BLaER1 treated with 17β-estradiol and CSF1 and Interleukin-3, amounts not matched to agents 10 nM and 100 nM (cell line): ENCODE data around the gene ADGRV1.

Source experiments
- H3K27ac ChIP-seq, 11 experiments: shearing (Covaris generic); formaldehyde crosslinking; 2 replicates each; pipeline ENCODE4 v1.8.1; 2022
- H3K27me3 ChIP-seq, 11 experiments: shearing (Covaris generic); formaldehyde crosslinking; 2 replicates each; pipeline ENCODE4 v1.8.1; 2022
- H3K36me3 ChIP-seq, 11 experiments: shearing (Covaris generic); formaldehyde crosslinking; 2 replicates each; pipeline ENCODE4 v1.8.1; 2022
- H3K4me1 ChIP-seq, 10 experiments: shearing (Covaris generic); formaldehyde crosslinking; 2 replicates each; pipeline ENCODE4 v1.8.1; 2022
- H3K4me2 ChIP-seq, 11 experiments: shearing (Covaris generic); formaldehyde crosslinking; 2 replicates each; pipeline ENCODE4 v1.8.1; 2022
- H3K4me3 ChIP-seq, 10 experiments: shearing (Covaris generic); formaldehyde crosslinking; 2 replicates each; pipeline ENCODE4 v1.8.1; 2022
- H3K9ac ChIP-seq, 11 experiments: shearing (Covaris generic); formaldehyde crosslinking; 2 replicates each; pipeline ENCODE4 v1.8.1; 2022
- H3K9me3 ChIP-seq, 11 experiments: shearing (Covaris generic); formaldehyde crosslinking; replicated peaks in 1 of 11; 2 replicates each; pipeline ENCODE4 v1.8.1; 2022
- H4K20me1 ChIP-seq, 11 experiments: shearing (Covaris generic); formaldehyde crosslinking; 2 replicates each; pipeline ENCODE4 v1.8.1; 2022
- Cebpa-rat ChIP-seq, 11 experiments: shearing (Covaris generic); IDR thresholded peaks; 2 replicates each; pipeline ENCODE4 v1.8.1; 2022

The ADGRV1 gene

DNA sequence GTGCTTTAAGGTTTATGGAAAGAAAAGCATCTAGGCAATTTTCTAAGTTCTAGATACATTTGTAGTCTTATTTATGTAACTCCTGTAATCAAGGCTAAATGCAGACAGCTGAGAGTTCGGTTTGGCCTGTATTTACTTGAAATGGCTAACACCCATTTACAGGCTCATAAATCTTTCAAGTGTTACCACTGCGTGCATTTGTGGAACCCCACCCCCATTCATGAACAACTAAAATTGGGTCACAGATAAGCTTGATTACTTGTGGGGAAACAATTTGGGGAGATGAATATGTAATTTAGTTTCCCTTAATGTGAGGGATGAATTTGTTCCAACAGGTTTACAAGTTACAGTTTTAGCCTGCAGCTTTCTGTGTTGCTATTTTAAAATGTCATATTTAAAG, 463.9 kb downstream of the ADGRV1 start:
- no peak overlapping the region for H3K27ac ChIP-seq

DNA sequence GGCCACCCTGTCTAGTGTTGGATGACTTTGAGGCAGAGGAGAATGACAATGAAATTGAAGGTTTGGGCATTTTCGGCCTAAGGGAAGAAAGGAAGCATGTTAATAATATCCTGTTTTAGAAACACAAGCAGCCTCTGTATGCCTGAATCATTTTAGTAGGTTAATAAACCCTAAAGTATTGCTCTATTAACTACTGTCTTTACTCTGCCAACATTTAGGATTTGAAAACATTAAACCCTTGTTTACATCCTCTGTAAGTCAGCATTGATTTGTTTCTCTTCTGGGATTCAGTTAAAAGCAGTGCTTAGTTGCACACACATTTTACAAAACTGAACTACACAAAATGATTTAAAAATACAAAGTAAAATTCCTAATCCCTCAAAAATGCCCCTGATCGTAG, 465.6 kb downstream of the ADGRV1 start:
- no peaks in the 10 kb centered on the region for H3K36me3 ChIP-seq
- TF ChIP-seq Cebpa-rat (IDR thresholded peaks at IDR 0.05) = no peak
- H4K20me1 ChIP-seq = no peaks in the 10 kb centered on the region

More for the DNA sequence above, 463.9 kb downstream of the ADGRV1 start:
- H3K27me3 ChIP-seq = no peaks in the 10 kb centered on the region
- H3K36me3 ChIP-seq = no peaks in the 10 kb centered on the region
- no peak for TF ChIP-seq Cebpa-rat (IDR thresholded peaks at IDR 0.05)
- no peaks in the 10 kb centered on the region for H4K20me1 ChIP-seq
- no peak overlapping the region for H3K9ac ChIP-seq
- no peaks in the 10 kb centered on the region for H3K4me1 ChIP-seq
- H3K4me3 ChIP-seq = no peak overlapping the region
- no peak overlapping the region for H3K4me2 ChIP-seq
- H3K9me3 ChIP-seq = no peaks in the 10 kb centered on the region

DNA sequence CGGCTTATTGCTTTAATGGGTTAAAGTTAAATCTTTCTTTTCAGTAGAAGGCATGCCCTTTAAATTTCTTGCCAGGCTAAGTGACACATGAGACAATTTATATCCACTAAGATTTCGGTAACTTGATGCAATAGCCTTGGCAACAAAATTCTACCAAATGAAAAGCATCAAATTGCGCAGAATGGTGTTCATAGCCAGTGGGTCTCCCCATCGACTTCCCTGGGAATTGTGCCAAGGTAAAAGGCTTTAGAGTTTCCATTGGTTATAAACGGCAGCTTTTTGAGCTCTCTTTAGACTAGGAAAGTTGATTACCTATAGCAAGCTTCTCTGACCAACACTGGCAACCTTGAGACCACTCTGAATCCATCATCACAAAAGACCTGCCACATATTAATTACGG, 466.1 kb downstream of the ADGRV1 start:
- TF ChIP-seq Cebpa-rat (IDR thresholded peaks at IDR 0.05) = no peak
- Histone ChIP-seq H3K27me3 (no peaks in the 10 kb centered on the region), H3K4me1 (no peaks in the 10 kb centered on the region), H3K27ac (no peak overlapping the region), H3K9ac (no peak overlapping the region), H3K9me3 (no peaks in the 10 kb centered on the region), H3K4me2 (no peak overlapping the region), H3K4me3 (no peak overlapping the region), H3K36me3 (no peaks in the 10 kb centered on the region), H4K20me1 (no peaks in the 10 kb centered on the region)

More for the DNA sequence above, 465.6 kb downstream of the ADGRV1 start:
- Histone ChIP-seq H3K9ac (no peak overlapping the region), H3K27ac (no peak overlapping the region), H3K4me2 (no peak overlapping the region), H3K27me3 (no peaks in the 10 kb centered on the region), H3K4me1 (no peaks in the 10 kb centered on the region), H3K4me3 (no peak overlapping the region), H3K9me3 (no peaks in the 10 kb centered on the region)

DNA sequence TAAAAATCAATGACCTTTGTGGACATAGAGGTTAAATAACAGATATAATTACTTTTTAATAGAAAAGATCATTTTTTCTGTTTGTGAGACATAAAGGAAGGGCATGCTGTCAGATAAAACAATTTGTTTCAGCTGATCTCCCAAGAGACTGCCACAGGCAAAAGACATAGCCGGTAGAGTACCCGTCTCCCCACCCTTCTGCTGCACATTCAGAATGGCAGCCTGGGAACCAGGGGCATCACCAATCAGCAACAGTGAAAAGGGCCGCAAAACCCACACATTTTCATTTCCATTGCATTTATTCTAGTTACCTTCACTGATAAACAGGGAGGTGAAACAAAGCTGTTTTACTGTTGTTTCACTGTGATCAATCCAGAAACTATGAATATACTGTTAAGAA, 466.9 kb downstream of the ADGRV1 start:
- no peak overlapping the region for H3K27ac ChIP-seq
- H3K9ac ChIP-seq = no peak overlapping the region
- no peaks in the 10 kb centered on the region for H3K9me3 ChIP-seq
- no peaks in the 10 kb centered on the region for H3K4me1 ChIP-seq
- H3K27me3 ChIP-seq = no peaks in the 10 kb centered on the region
- H4K20me1 ChIP-seq = no peaks in the 10 kb centered on the region
- no peak overlapping the region for H3K4me2 ChIP-seq
- H3K36me3 ChIP-seq = no peaks in the 10 kb centered on the region
- no peak overlapping the region for H3K4me3 ChIP-seq
- no peak for TF ChIP-seq Cebpa-rat (IDR thresholded peaks at IDR 0.05)

DNA sequence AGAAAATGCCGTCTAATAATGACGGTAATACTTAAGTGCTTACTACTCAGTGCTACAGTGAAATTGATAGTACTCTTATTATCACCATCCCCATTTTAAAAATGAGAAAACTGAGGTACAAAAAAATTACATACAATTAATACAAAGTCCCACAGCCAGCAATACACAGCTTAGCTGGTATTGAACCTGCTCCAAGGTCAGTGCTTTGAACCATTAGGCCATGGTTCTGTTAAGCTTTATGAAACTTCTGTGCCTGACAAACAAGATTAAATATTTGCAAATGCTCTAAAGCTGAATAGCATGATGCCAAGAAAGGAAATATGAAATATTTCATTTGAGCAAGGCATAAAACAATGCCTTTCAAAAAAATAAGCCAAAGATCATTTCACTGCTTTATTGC, 467.4 kb downstream of the ADGRV1 start:
- H3K4me1 ChIP-seq = 0 out of 20 replicates have a peak, but pooled peaks cover 0 to 3% (median 0%) of the 10 kb centered on the region in 10 experiments
- H3K36me3 ChIP-seq = no peaks in the 10 kb centered on the region
- no peaks in the 10 kb centered on the region for H3K27me3 ChIP-seq
- no peaks in the 10 kb centered on the region for H3K9me3 ChIP-seq
- no peak overlapping the region for H3K27ac ChIP-seq
- no peak overlapping the region for H3K4me2 ChIP-seq
- no peaks in the 10 kb centered on the region for H4K20me1 ChIP-seq
- no peak overlapping the region for H3K9ac ChIP-seq
- TF ChIP-seq Cebpa-rat (IDR thresholded peaks at IDR 0.05) = no peak
- no peak overlapping the region for H3K4me3 ChIP-seq

DNA sequence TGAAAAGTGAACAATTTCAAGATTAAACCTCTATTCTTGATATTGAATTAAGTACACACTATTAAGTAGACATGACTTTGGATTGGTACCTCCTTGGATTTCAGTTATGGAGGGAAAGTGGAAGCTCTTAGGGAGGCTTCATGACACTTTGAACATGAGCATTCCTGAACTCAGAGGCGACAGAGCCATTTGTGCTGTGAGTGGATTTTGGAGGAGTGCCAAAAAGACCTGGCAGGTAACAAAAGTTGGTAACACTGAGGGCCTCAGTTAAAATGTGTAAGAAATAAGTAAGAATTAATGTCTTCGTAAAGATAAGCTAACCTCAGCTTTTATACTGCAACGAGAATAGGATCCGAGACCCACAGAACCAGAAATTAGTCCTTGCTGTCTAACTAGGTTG, 467.9 kb downstream of the ADGRV1 start:
- Histone ChIP-seq H3K4me2 (no peak overlapping the region), H3K27me3 (no peaks in the 10 kb centered on the region), H3K9me3 (no peaks in the 10 kb centered on the region), H3K36me3 (no peaks in the 10 kb centered on the region), H4K20me1 (no peaks in the 10 kb centered on the region), H3K4me1 (0 out of 20 replicates have a peak, but pooled peaks cover 0 to 6% (median 0%) of the 10 kb centered on the region in 10 experiments), H3K9ac (no peak overlapping the region), H3K27ac (no peak overlapping the region), H3K4me3 (no peak overlapping the region)
- no peak for TF ChIP-seq Cebpa-rat (IDR thresholded peaks at IDR 0.05)

DNA sequence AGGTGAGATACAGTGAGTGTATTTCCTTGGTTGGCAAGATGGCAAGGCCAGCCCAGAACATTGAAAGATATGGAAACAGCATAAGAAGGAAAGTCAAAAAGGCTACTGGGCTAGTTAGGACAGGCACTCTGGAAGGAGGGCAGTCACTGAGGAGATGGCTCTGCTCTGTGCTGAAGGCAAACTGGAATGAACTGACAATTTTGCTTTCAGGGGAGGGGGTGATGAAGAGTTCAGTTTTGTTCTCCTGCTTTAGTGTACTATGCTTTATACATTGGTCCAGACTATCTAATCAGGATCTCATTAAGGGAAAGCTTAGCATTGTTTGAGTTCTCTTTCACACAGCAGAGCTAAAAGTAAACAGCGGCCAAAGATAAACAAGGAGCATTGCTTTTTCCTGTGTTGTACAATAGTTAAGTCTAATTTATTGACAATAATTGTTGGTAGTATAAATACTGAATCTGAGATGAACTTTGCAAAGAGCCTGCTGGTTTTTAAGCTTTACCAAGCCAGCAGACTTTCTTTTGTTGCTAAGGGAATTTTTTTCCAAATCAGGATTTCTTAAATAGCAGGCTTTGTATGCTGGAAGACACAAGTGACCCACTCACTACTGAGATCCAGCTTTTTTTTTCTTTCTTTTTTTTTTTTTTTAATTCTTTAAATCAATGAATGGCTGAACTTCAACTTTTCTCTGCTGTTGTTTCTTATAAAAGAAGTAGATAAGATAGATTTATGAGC, 469.0 kb downstream of the ADGRV1 start:
- H3K27me3 ChIP-seq = no peaks in the 10 kb centered on the region
- TF ChIP-seq Cebpa-rat (IDR thresholded peaks at IDR 0.05) = no peak
- H3K4me3 ChIP-seq = no peak overlapping the region
- no peak overlapping the region for H3K9ac ChIP-seq
- H3K27ac ChIP-seq = no peak overlapping the region
- H3K4me1 ChIP-seq = 0 out of 20 replicates have a peak, but pooled peaks cover 0 to 6% (median 0%) of the 10 kb centered on the region in 10 experiments
- H3K36me3 ChIP-seq = no peaks in the 10 kb centered on the region
- H3K4me2 ChIP-seq = no peak overlapping the region
- no peaks in the 10 kb centered on the region for H3K9me3 ChIP-seq
- no peaks in the 10 kb centered on the region for H4K20me1 ChIP-seq

DNA sequence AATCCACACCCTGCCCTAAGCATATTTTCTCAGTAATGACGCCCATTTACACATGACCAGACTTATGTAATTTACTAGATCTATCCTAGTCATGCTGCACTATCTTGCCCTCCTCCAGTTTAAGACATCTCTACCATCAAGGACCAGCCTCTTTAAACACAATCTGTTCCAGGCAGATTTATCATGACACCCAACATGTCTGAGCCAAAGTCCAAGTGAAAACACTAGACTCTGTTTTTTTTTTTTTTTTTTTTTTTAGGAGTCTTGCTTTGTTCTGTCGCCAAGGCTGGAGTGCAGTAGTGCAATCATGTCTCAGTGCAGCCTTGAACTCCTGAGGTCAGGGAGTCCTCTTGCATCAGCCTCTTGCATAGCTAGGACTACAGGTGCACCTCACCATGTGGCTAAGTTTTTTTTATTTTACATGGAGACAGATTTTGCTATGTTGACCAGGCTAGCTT, 469.9 kb downstream of the ADGRV1 start:
- no peak overlapping the region for H3K4me3 ChIP-seq

DNA sequence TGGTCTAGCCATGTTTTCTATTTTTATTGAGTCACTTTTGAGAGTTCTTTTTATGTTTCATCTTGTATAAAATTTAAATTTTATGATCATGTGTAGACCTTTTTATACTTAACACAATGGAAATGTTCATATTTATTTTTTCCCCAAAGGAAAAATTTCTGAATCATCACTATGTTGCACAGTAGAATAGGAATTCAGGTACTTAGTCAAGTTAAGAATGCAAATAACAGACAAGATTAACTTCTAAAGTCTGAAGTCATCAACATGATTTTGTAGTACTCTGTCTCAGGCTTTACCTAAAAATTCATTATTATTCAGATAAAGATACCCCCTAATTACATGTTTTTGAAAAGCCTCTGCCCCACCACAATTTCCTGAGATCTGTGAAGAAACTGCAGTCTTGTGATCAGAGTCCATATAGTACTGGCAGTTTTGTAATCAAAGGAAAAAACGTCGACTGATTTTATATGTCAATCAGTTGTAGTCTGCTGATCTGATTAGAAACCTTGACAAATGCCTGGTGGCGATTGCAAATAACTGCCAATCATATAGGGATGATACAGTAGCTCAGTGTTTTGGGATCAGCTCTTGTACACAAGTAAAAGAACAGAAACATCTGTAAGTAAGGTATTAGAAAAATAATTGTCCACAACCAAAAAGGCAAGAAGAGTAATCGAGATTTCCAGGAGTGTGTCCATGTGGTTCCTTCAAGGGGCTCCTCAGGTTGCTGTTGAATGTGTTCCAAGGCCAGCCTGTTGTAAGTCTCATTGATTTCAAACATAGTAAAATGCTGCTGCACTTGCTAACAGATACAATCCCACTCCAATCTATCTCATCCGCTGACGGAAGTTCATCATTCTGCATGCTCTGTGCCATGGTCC, 472.2 kb downstream of the ADGRV1 start:
- Histone ChIP-seq H4K20me1 (no peaks in the 10 kb centered on the region), H3K4me3 (no peak overlapping the region), H3K9ac (no peak overlapping the region), H3K4me1 (0 out of 20 replicates have a peak, but pooled peaks cover 0 to 6% (median 0%) of the 10 kb centered on the region in 10 experiments), H3K27me3 (no peaks in the 10 kb centered on the region), H3K27ac (no peak overlapping the region), H3K4me2 (no peak overlapping the region), H3K9me3 (no peaks in the 10 kb centered on the region), H3K36me3 (no peaks in the 10 kb centered on the region)
- no peak for TF ChIP-seq Cebpa-rat (IDR thresholded peaks at IDR 0.05)

More for the DNA sequence above, 469.9 kb downstream of the ADGRV1 start:
- no peaks in the 10 kb centered on the region for H4K20me1 ChIP-seq
- no peak overlapping the region for H3K27ac ChIP-seq
- H3K4me2 ChIP-seq = no peak overlapping the region
- H3K9ac ChIP-seq = no peak overlapping the region
- TF ChIP-seq Cebpa-rat (IDR thresholded peaks at IDR 0.05) = no peak
- no peaks in the 10 kb centered on the region for H3K27me3 ChIP-seq
- no peaks in the 10 kb centered on the region for H3K9me3 ChIP-seq
- no peaks in the 10 kb centered on the region for H3K36me3 ChIP-seq
- 0 out of 20 replicates have a peak, but pooled peaks cover 0 to 6% (median 0%) of the 10 kb centered on the region in 10 experiments for H3K4me1 ChIP-seq
